HL-60 (cell line): Measurements from ENCODE around the gene DAZAP1.

Source experiments
- DNase-seq, 2 experiments: peaks; one replicate each; pipeline ENCODE4 v3.0.0-alpha.2; 2010 to 2020; ENCODE audit warnings: low read depth in 1 of 2, low spot score in 1 of 2
- H3K27ac ChIP-seq: fragments of 250-450 bp; sonication (Bioruptor Pico); replicated peaks from 2 replicates; pipeline ENCODE4 v1.5.1; 2020; ENCODE audit warnings: mild to moderate bottlenecking, moderate library complexity
- H3K27me3 ChIP-seq: fragments of 250-450 bp; sonication (Bioruptor Pico); 2 replicates; pipeline ENCODE4 v1.5.1; 2021; ENCODE audit warnings: mild to moderate bottlenecking, moderate library complexity; ENCODE audit not compliant: insufficient read depth, poor library complexity, severe bottlenecking
- H3K4me3 ChIP-seq: replicated peaks from 2 replicates; pipeline ENCODE4 v1.5.1; 2011; ENCODE audit warnings: mild to moderate bottlenecking, control low read depth, low read length; ENCODE audit not compliant: insufficient read depth
- CTCF ChIP-seq: IDR thresholded peaks from one replicate; pipeline ENCODE4 v1.5.1; 2011; ENCODE audit warnings: low read length, control low read depth, inconsistent platforms; ENCODE audit not compliant: insufficient read depth
- GABPA ChIP-seq: IDR thresholded peaks from 2 replicates; pipeline ENCODE4 v1.6.1; 2012; ENCODE audit warnings: low read depth
- POLR2AphosphoS5 ChIP-seq: IDR thresholded peaks from 2 replicates; pipeline ENCODE4 v1.6.1; 2012; ENCODE audit warnings: low read depth
- REST ChIP-seq: IDR thresholded peaks from 2 replicates; pipeline ENCODE4 v1.6.1; 2012; ENCODE audit warnings: low read depth; ENCODE audit not compliant: insufficient replicate concordance
- SPI1 ChIP-seq: IDR thresholded peaks from 2 replicates; pipeline ENCODE4 v1.6.1; 2012; ENCODE audit warnings: low read depth, mild to moderate bottlenecking, borderline replicate concordance

DAZAP1 gene

GRCh38 chr19:1409204-1410005, 2.0 kb downstream of the DAZAP1 start:
- H3K27ac ChIP-seq: peak overlapping the region; percentile 97
- DNase-seq: peak in 1 of 2 experiments; percentile 41
- no peaks in the 10 kb centered on the region for H3K27me3 ChIP-seq
- peak overlapping the region; percentile 82 for H3K4me3 ChIP-seq
- no peak for TF ChIP-seq REST
- TF ChIP-seq POLR2AphosphoS5: no peak
- no peak for TF ChIP-seq GABPA
- TF ChIP-seq SPI1: no peak
- no peak for TF ChIP-seq CTCF

GRCh38 chr19:1410136-1410786, 2.9 kb downstream of the DAZAP1 start:
- TF ChIP-seq GABPA (no peak), POLR2AphosphoS5 (no peak), SPI1 (no peak), CTCF (no peak), REST (no peak)
- peak overlapping the region; percentile 97 for H3K27ac ChIP-seq
- DNase-seq: no peak

GRCh38 chr19:1410789-1411188, 3.4 kb downstream of the DAZAP1 start:
- H3K27me3 ChIP-seq: no peaks in the 10 kb centered on the region
- no peak for TF ChIP-seq POLR2AphosphoS5
- no peak for TF ChIP-seq CTCF
- no peak for TF ChIP-seq SPI1
- TF ChIP-seq REST: no peak
- H3K27ac ChIP-seq: no peak overlapping the region; the same call in 1 of the 2 replicates
- no peak for DNase-seq
- H3K4me3 ChIP-seq: no peak overlapping the region

More at GRCh38 chr19:1410136-1410786, 2.9 kb downstream of the DAZAP1 start:
- Histone ChIP-seq H3K27me3 (no peaks in the 10 kb centered on the region), H3K4me3 (peak overlapping the region; percentile 82)
